K562 (cell line): ENCODE data around the gene SLC25A21.

ENCODE experiments used
- BHLHE40 ChIP-seq: IDR thresholded peaks from 2 replicates; pipeline ENCODE4 v1.6.1; 2011; ENCODE audit warnings: low read length, improper control_type of control experiment
- CAMTA2 ChIP-seq: fragments of 250-450 bp; sonication (Bioruptor Pico); conservative IDR thresholded peaks from 2 replicates; pipeline ENCODE4 v1.5.1; 2022
- CTCF ChIP-seq, 3 experiments: IDR thresholded peaks in 2 of 3; conservative IDR thresholded peaks in 1 of 3; 2 replicates each; pipeline ENCODE4 v1.5.1; 2011 to 2012; ENCODE audit warnings: low read length in 3 of 3, mild to moderate bottlenecking in 3 of 3, control low read depth in 2 of 3, improper control_type of control experiment in 1 of 3, inconsistent platforms in 1 of 3, low read depth in 1 of 3, mixed read lengths in 1 of 3, moderate library complexity in 1 of 3; ENCODE audit not compliant: insufficient read depth in 2 of 3
- GTF3C2 ChIP-seq: IDR thresholded peaks from 3 replicates; pipeline ENCODE4 v1.6.1; 2011; ENCODE audit warnings: borderline replicate concordance, mild to moderate bottlenecking, moderate library complexity; ENCODE audit not compliant: insufficient read length; ENCODE audit errors: extremely low read depth
- HDAC2 ChIP-seq: fragments of 450-650 bp; IDR thresholded peaks from 2 replicates; pipeline ENCODE4 v1.6.1; 2016; ENCODE audit warnings: mild to moderate bottlenecking
- HNRNPL ChIP-seq: fragments of 200-400 bp; formaldehyde crosslinking; IDR thresholded peaks from 2 replicates; pipeline ENCODE4 v1.6.1; 2017; ENCODE audit warnings: low read depth, mild to moderate bottlenecking, low read length
- ILK ChIP-seq: fragments of 450-650 bp; IDR thresholded peaks from 2 replicates; pipeline ENCODE4 v1.6.1; 2016; ENCODE audit warnings: missing genetic modification characterization, low read depth, mild to moderate bottlenecking, missing compliant biosample characterization, moderate library complexity, borderline replicate concordance
- POLR2AphosphoS5 ChIP-seq: IDR thresholded peaks from 2 replicates; pipeline ENCODE4 v1.6.1; 2011; ENCODE audit warnings: mild to moderate bottlenecking, low read depth, low read length, moderate library complexity; ENCODE audit not compliant: control insufficient read depth, insufficient read depth
- RAD21 ChIP-seq, 2 experiments: fragments of 250-450 bp in 1 of 2; fragments of 450-650 bp in 1 of 2; sonication (Bioruptor Pico) in 1 of 2; formaldehyde crosslinking in 1 of 2; IDR thresholded peaks in 1 of 2; conservative IDR thresholded peaks in 1 of 2; 2 replicates each; pipeline versions ENCODE4 v1.4.0 to v1.8.0; 2020 to 2022; ENCODE audit warnings: mild to moderate bottlenecking in 2 of 2, moderate library complexity in 1 of 2
- RBFOX2 ChIP-seq: fragments of 200-400 bp; formaldehyde crosslinking; IDR thresholded peaks from 2 replicates; pipeline ENCODE4 v1.6.1; 2017; ENCODE audit warnings: low read depth, mild to moderate bottlenecking, low read length, moderate library complexity
- STAT6 ChIP-seq: sonication (generic); formaldehyde crosslinking; IDR thresholded peaks from 2 replicates; pipeline ENCODE4 v1.8.1; 2023; ENCODE audit warnings: mild to moderate bottlenecking, missing genetic modification reagents
- ZFP36 ChIP-seq: fragments of 150-350 bp; IDR thresholded peaks from 2 replicates; pipeline ENCODE4 v1.6.1; 2018; ENCODE audit warnings: low read length, low read depth; ENCODE audit not compliant: partially characterized antibody

GRCh38 chr14:36719823-36720222 lies 452.6 kb downstream of the SLC25A21 start:
- TF ChIP-seq ILK (tag) (no peak), CTCF (IDR thresholded peaks at IDR 0.05 in 2 of 3, conservative IDR thresholded peaks at IDR 0.05 in 1 of 3; ENCODE audit: insufficient read depth in 2 of 3, low read depth in 1 of 3, low read length in 3 of 3) (no peak), RBFOX2 (no peak), STAT6 (CRISPR knock-in tag) (no peak), RAD21 (CRISPR knock-in tag; conservative IDR thresholded peaks at IDR 0.05 in 1 of 2, IDR thresholded peaks at IDR 0.05 in 1 of 2) (no peak), POLR2AphosphoS5 (no peak), ZFP36 (no peak), HNRNPL (no peak), CAMTA2 (CRISPR knock-in tag) (no peak), HDAC2 (no peak), GTF3C2 (no peak), BHLHE40 (no peak)
